HEK293 (cell line): ENCODE measurements around the gene AMER3.

ENCODE experiments used
- CTCF ChIA-PET: fragments of 350-600 bp; formaldehyde crosslinking; extraction: SDS; loops from one replicate; lab custom pipeline; 2021; ENCODE audit warnings: antibody characterized with exemption; lab: Yijun Ruan, JAX
- POLR2A ChIA-PET: fragments of 300-600 bp; formaldehyde crosslinking; extraction: SDS; loops from one replicate; lab custom pipeline; 2020; ENCODE audit warnings: antibody characterized with exemption, inconsistent platforms; lab: Yijun Ruan, JAX
- H3K27ac ChIP-seq: fragments of 200-500 bp; sonication (Bioruptor generic); 2 replicates; pipeline ENCODE4 v1.5.1; 2014; ENCODE audit warnings: low read depth, low read length, control low read depth, inconsistent platforms; ENCODE audit errors: extremely low read depth
- H3K36me3 ChIP-seq, 2 experiments: fragments of 200-500 bp in 1 of 2; sonication (Bioruptor generic) in 1 of 2; 1 replicate in 1 of 2; 2 replicates in 1 of 2; pipeline ENCODE4 v1.5.1; 2014 to 2017; ENCODE audit warnings: inconsistent platforms in 2 of 2, low read length in 2 of 2; ENCODE audit not compliant: control insufficient read depth in 2 of 2, insufficient read depth in 1 of 2
- H3K4me1 ChIP-seq: fragments of 200-500 bp; sonication (Bioruptor generic); 2 replicates; pipeline ENCODE4 v1.5.1; 2014; ENCODE audit warnings: mild to moderate bottlenecking, low read length, inconsistent platforms; ENCODE audit not compliant: control insufficient read depth, insufficient read depth
- H3K4me3 ChIP-seq: 2 replicates; pipeline ENCODE4 v1.5.1; 2011; ENCODE audit warnings: low read depth, mild to moderate bottlenecking, control low read depth, low read length, moderate library complexity
- H3K9me3 ChIP-seq: fragments of 200-500 bp; sonication (Bioruptor generic); 2 replicates; pipeline ENCODE4 v1.5.1; 2014; ENCODE audit warnings: low read depth, low read length, inconsistent platforms; ENCODE audit not compliant: control insufficient read depth, insufficient read depth
- HOXA7 ChIP-seq: sonication (generic); formaldehyde crosslinking; IDR thresholded peaks from 2 replicates; pipeline ENCODE4 v1.8.1; 2022; ENCODE audit warnings: missing genetic modification reagents, borderline replicate concordance
- KLF1 ChIP-seq: fragments of 450-650 bp; formaldehyde crosslinking; IDR thresholded peaks from 2 replicates; pipeline ENCODE4 v1.5.1; 2016; ENCODE audit warnings: missing biosample characterization, missing genetic modification characterization
- PRDM1 ChIP-seq: fragments of 450-650 bp; formaldehyde crosslinking; IDR thresholded peaks from 2 replicates; pipeline ENCODE4; 2016; ENCODE audit warnings: missing biosample characterization, missing genetic modification characterization
- TRIM28 ChIP-seq: IDR thresholded peaks from 2 replicates; pipeline ENCODE4 v1.6.1; 2011; ENCODE audit warnings: low read length, control low read depth, borderline replicate concordance
- YY2 ChIP-seq: fragments of 450-650 bp; formaldehyde crosslinking; IDR thresholded peaks from 2 replicates; pipeline ENCODE4 v1.5.1; 2016; ENCODE audit warnings: missing biosample characterization, missing genetic modification characterization
- ZBTB1 ChIP-seq: fragments of 450-650 bp; formaldehyde crosslinking; IDR thresholded peaks from 2 replicates; pipeline ENCODE4 v1.5.1; 2016; ENCODE audit warnings: missing biosample characterization, missing genetic modification characterization
- ZFP37 ChIP-seq: fragments of 450-650 bp; formaldehyde crosslinking; IDR thresholded peaks from 2 replicates; pipeline ENCODE4 v1.5.1; 2016; ENCODE audit warnings: missing biosample characterization, missing genetic modification characterization
- ZNF121 ChIP-seq: fragments of 450-650 bp; formaldehyde crosslinking; IDR thresholded peaks from 2 replicates; pipeline ENCODE4 v1.5.1; 2016; ENCODE audit warnings: missing biosample characterization, missing genetic modification characterization
- ZNF132 ChIP-seq: fragments of 450-650 bp; formaldehyde crosslinking; IDR thresholded peaks from 2 replicates; pipeline ENCODE4 v1.5.1; 2017; ENCODE audit warnings: missing biosample characterization, missing genetic modification characterization, borderline replicate concordance
- ZNF23 ChIP-seq: fragments of 450-650 bp; formaldehyde crosslinking; IDR thresholded peaks from 2 replicates; pipeline ENCODE4 v1.5.1; 2016; ENCODE audit warnings: missing biosample characterization, missing genetic modification characterization, borderline replicate concordance
- ZNF514 ChIP-seq: fragments of 450-650 bp; formaldehyde crosslinking; IDR thresholded peaks from 2 replicates; pipeline ENCODE4 v1.5.1; 2016; ENCODE audit warnings: missing biosample characterization, missing genetic modification characterization
- ZNF555 ChIP-seq: fragments of 450-650 bp; formaldehyde crosslinking; conservative IDR thresholded peaks from 2 replicates; pipeline ENCODE4 v1.5.1; 2017; ENCODE audit warnings: missing biosample characterization, mild to moderate bottlenecking, missing genetic modification characterization, inconsistent platforms
- ZNF558 ChIP-seq: fragments of 450-650 bp; formaldehyde crosslinking; IDR thresholded peaks from 2 replicates; pipeline ENCODE4 v1.5.1; 2016; ENCODE audit warnings: missing biosample characterization, missing genetic modification characterization
- ZNF560 ChIP-seq: fragments of 450-650 bp; formaldehyde crosslinking; IDR thresholded peaks from 2 replicates; pipeline ENCODE4 v1.5.1; 2017; ENCODE audit warnings: missing biosample characterization, missing genetic modification characterization, borderline replicate concordance
- ZNF571 ChIP-seq: fragments of 450-650 bp; formaldehyde crosslinking; IDR thresholded peaks from 2 replicates; pipeline ENCODE4 v1.5.0; 2017; ENCODE audit warnings: missing biosample characterization, missing genetic modification characterization
- ZNF670 ChIP-seq: fragments of 450-650 bp; formaldehyde crosslinking; IDR thresholded peaks from 2 replicates; pipeline ENCODE4 v1.5.1; 2016; ENCODE audit warnings: missing biosample characterization, missing genetic modification characterization, low read depth
- ZNF707 ChIP-seq: fragments of 450-650 bp; formaldehyde crosslinking; IDR thresholded peaks from 2 replicates; pipeline ENCODE4 v1.5.1; 2016; ENCODE audit warnings: missing biosample characterization, missing genetic modification characterization
- ZSCAN16 ChIP-seq: fragments of 450-650 bp; formaldehyde crosslinking; IDR thresholded peaks from 2 replicates; pipeline ENCODE4 v1.5.1; 2016; ENCODE audit warnings: missing biosample characterization, missing genetic modification characterization
- TF ChIP-seq, protein P1 (sequence below): fragments of 450-650 bp; formaldehyde crosslinking; IDR thresholded peaks from 2 replicates; pipeline ENCODE4 v1.5.1; 2017; ENCODE audit warnings: missing biosample characterization, mild to moderate bottlenecking, missing genetic modification characterization, moderate library complexity
- TF ChIP-seq, protein P2 (sequence below): fragments of 450-650 bp; formaldehyde crosslinking; IDR thresholded peaks from 2 replicates; pipeline ENCODE4 v1.5.1; 2016; ENCODE audit warnings: missing biosample characterization, missing genetic modification characterization
- TF ChIP-seq, protein P3 (sequence below): fragments of 450-650 bp; formaldehyde crosslinking; IDR thresholded peaks from 2 replicates; pipeline ENCODE4 v1.5.1; 2016; ENCODE audit warnings: missing biosample characterization, missing genetic modification characterization, low read depth
- TF ChIP-seq, protein P4 (sequence below): fragments of 450-650 bp; formaldehyde crosslinking; IDR thresholded peaks from 2 replicates; pipeline ENCODE4 v1.5.1; 2016; ENCODE audit warnings: missing biosample characterization, missing genetic modification characterization
- TF ChIP-seq, protein P5 (sequence below): sonication (generic); formaldehyde crosslinking; IDR thresholded peaks from 2 replicates; pipeline ENCODE4 v1.8.1; 2022; ENCODE audit warnings: mild to moderate bottlenecking, moderate library complexity, missing genetic modification reagents
- TF ChIP-seq, protein P6 (sequence below): fragments of 450-650 bp; formaldehyde crosslinking; IDR thresholded peaks from 2 replicates; pipeline ENCODE4 v1.5.1; 2016; ENCODE audit warnings: missing biosample characterization, missing genetic modification characterization
- TF ChIP-seq, protein P7 (sequence below): fragments of 450-650 bp; formaldehyde crosslinking; IDR thresholded peaks from 2 replicates; pipeline ENCODE4 v1.5.1; 2016; ENCODE audit warnings: missing biosample characterization, missing genetic modification characterization, borderline replicate concordance
- TF ChIP-seq, protein P8 (sequence below): fragments of 450-650 bp; formaldehyde crosslinking; IDR thresholded peaks from 2 replicates; pipeline ENCODE4 v1.5.1; 2016; ENCODE audit warnings: missing biosample characterization, missing genetic modification characterization
- TF ChIP-seq, protein P9 (sequence below): fragments of 450-650 bp; formaldehyde crosslinking; IDR thresholded peaks from 2 replicates; pipeline ENCODE4 v1.5.1; 2017; ENCODE audit warnings: missing biosample characterization, missing genetic modification characterization

Gene AMER3

DNA sequence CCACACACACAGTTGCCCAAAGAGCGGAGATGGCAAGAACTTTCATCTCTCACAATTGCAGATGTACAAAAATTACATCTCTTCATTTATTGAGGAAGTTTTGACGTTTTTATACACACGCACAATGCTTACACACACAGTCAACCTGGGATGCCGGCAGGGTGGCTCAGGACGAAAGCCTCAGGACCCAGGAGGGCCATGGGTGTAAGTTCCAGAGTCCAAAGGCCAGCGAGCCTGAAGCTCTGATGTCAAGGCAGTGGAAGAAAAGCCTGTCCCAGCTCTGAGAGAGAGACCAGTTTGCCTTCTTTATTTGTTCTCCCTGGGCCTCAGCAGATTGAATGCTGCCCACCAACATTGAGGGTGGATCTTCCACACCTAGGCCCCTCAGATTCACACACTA lies 10.1 kb downstream of the AMER3 start (continued):
- TF ChIP-seq, protein P1, sequence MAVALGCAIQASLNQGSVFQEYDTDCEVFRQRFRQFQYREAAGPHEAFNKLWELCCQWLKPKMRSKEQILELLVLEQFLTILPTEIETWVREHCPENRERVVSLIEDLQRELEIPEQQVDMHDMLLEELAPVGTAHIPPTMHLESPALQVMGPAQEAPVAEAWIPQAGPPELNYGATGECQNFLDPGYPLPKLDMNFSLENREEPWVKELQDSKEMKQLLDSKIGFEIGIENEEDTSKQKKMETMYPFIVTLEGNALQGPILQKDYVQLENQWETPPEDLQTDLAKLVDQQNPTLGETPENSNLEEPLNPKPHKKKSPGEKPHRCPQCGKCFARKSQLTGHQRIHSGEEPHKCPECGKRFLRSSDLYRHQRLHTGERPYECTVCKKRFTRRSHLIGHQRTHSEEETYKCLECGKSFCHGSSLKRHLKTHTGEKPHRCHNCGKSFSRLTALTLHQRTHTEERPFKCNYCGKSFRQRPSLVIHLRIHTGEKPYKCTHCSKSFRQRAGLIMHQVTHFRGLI, result no peak
- TF ChIP-seq, protein P2, sequence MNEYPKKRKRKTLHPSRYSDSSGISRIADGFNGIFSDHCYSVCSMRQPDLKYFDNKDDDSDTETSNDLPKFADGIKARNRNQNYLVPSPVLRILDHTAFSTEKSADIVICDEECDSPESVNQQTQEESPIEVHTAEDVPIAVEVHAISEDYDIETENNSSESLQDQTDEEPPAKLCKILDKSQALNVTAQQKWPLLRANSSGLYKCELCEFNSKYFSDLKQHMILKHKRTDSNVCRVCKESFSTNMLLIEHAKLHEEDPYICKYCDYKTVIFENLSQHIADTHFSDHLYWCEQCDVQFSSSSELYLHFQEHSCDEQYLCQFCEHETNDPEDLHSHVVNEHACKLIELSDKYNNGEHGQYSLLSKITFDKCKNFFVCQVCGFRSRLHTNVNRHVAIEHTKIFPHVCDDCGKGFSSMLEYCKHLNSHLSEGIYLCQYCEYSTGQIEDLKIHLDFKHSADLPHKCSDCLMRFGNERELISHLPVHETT, result no peak
- no peak for TF ChIP-seq ZNF560 (tag by site-specific recombination)
- TF ChIP-seq ZNF555 (tag by site-specific recombination), result no peak
- TF ChIP-seq, protein P3, sequence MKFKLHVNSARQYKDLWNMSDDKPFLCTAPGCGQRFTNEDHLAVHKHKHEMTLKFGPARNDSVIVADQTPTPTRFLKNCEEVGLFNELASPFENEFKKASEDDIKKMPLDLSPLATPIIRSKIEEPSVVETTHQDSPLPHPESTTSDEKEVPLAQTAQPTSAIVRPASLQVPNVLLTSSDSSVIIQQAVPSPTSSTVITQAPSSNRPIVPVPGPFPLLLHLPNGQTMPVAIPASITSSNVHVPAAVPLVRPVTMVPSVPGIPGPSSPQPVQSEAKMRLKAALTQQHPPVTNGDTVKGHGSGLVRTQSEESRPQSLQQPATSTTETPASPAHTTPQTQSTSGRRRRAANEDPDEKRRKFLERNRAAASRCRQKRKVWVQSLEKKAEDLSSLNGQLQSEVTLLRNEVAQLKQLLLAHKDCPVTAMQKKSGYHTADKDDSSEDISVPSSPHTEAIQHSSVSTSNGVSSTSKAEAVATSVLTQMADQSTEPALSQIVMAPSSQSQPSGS, result no peak
- TF ChIP-seq, protein P4, sequence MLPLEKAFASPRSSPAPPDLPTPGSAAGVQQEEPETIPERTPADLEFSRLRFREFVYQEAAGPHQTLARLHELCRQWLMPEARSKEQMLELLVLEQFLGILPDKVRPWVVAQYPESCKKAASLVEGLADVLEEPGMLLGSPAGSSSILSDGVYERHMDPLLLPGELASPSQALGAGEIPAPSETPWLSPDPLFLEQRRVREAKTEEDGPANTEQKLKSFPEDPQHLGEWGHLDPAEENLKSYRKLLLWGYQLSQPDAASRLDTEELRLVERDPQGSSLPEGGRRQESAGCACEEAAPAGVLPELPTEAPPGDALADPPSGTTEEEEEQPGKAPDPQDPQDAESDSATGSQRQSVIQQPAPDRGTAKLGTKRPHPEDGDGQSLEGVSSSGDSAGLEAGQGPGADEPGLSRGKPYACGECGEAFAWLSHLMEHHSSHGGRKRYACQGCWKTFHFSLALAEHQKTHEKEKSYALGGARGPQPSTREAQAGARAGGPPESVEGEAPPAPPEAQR (tag by site-specific recombination), result no peak
- TF ChIP-seq ZSCAN16 (tag by site-specific recombination), result no peak
- TF ChIP-seq ZNF121 (tag by site-specific recombination), result no peak
- TF ChIP-seq TRIM28, result no peak
- TF ChIP-seq ZNF707 (tag by site-specific recombination), result no peak
- TF ChIP-seq PRDM1 (tag by site-specific recombination), result no peak
- TF ChIP-seq, protein P5, sequence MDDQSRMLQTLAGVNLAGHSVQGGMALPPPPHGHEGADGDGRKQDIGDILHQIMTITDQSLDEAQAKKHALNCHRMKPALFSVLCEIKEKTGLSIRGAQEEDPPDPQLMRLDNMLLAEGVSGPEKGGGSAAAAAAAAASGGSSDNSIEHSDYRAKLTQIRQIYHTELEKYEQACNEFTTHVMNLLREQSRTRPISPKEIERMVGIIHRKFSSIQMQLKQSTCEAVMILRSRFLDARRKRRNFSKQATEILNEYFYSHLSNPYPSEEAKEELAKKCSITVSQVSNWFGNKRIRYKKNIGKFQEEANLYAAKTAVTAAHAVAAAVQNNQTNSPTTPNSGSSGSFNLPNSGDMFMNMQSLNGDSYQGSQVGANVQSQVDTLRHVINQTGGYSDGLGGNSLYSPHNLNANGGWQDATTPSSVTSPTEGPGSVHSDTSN (CRISPR knock-in tag), result no peak

DNA sequence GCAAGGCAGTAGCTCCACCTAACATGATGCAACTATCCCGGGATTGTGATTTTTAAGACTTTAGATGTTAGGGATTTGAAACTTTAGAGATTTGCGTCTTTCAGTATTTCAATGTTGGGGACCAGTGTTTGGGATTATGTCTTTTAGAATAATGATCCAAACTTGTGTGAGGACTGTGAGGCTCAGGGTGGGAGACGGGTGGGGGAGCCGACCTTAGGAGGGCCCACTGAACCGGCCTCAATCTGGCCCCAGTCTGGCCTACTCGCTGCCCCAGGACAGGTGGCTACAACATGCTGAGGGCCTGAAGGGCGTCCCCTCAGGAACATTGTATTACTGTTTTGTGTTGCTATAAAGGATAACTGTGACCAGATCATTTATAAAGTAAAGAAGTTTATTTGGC lies 10.7 kb downstream of the AMER3 start:
- POLR2A ChIA-PET, result no interaction called here
- H3K4me3 ChIP-seq, result no peak overlapping the region
- CTCF ChIA-PET, result no interaction called here
- H3K9me3 ChIP-seq, result no peaks in the 10 kb centered on the region
- no peak overlapping the region for H3K27ac ChIP-seq
- H3K36me3 ChIP-seq, result no peaks in the 10 kb centered on the region
- no peaks in the 10 kb centered on the region for H3K4me1 ChIP-seq
- TF ChIP-seq KLF1 (tag by site-specific recombination) (no peak), ZNF670 (tag by site-specific recombination) (no peak), ZNF514 (tag by site-specific recombination) (no peak), ZNF558 (tag by site-specific recombination) (no peak), ZFP37 (tag by site-specific recombination) (no peak), HOXA7 (CRISPR knock-in tag) (no peak), ZNF571 (tag by site-specific recombination) (no peak), ZNF23 (no peak), ZBTB1 (no peak), ZNF132 (tag by site-specific recombination) (no peak), YY2 (tag by site-specific recombination) (no peak)
- TF ChIP-seq, protein P6, sequence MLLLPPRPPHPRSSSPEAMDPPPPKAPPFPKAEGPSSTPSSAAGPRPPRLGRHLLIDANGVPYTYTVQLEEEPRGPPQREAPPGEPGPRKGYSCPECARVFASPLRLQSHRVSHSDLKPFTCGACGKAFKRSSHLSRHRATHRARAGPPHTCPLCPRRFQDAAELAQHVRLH, result no peak
- TF ChIP-seq, protein P7, sequence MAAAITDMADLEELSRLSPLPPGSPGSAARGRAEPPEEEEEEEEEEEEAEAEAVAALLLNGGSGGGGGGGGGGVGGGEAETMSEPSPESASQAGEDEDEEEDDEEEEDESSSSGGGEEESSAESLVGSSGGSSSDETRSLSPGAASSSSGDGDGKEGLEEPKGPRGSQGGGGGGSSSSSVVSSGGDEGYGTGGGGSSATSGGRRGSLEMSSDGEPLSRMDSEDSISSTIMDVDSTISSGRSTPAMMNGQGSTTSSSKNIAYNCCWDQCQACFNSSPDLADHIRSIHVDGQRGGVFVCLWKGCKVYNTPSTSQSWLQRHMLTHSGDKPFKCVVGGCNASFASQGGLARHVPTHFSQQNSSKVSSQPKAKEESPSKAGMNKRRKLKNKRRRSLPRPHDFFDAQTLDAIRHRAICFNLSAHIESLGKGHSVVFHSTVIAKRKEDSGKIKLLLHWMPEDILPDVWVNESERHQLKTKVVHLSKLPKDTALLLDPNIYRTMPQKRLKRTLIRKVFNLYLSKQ (tag by site-specific recombination), result no peak
- TF ChIP-seq, protein P8, sequence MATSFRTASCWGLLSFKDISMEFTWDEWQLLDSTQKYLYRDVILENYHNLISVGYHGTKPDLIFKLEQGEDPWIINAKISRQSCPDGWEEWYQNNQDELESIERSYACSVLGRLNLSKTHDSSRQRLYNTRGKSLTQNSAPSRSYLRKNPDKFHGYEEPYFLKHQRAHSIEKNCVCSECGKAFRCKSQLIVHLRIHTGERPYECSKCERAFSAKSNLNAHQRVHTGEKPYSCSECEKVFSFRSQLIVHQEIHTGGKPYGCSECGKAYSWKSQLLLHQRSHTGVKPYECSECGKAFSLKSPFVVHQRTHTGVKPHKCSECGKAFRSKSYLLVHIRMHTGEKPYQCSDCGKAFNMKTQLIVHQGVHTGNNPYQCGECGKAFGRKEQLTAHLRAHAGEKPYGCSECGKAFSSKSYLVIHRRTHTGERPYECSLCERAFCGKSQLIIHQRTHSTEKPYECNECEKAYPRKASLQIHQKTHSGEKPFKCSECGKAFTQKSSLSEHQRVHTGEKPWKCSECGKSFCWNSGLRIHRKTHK, result no peak
- TF ChIP-seq, protein P9, sequence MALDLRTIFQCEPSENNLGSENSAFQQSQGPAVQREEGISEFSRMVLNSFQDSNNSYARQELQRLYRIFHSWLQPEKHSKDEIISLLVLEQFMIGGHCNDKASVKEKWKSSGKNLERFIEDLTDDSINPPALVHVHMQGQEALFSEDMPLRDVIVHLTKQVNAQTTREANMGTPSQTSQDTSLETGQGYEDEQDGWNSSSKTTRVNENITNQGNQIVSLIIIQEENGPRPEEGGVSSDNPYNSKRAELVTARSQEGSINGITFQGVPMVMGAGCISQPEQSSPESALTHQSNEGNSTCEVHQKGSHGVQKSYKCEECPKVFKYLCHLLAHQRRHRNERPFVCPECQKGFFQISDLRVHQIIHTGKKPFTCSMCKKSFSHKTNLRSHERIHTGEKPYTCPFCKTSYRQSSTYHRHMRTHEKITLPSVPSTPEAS (tag by site-specific recombination), result no peak
